HG03066 (cell line): ENCODE data around the gene IRAK1.

Experiments
- ATAC-seq: cut with Tn5 transposase; IDR thresholded peaks from one replicate; pipeline ENCODE4 v1.9.1; 2021; ENCODE audit warnings: low read depth; ENCODE audit not compliant: unreplicated experiment

IRAK1 gene

GRCh38 chrX:154022108-154022507, 2.4 kb upstream of the IRAK1 start:
- no peak for ATAC-seq

- no peak for ATAC-seq
Measured at GRCh38 chrX:154021131-154021611, 1.5 kb upstream of the IRAK1 start.

- no peak for ATAC-seq
Measured at GRCh38 chrX:154020536-154021115, 924 bp upstream of the IRAK1 start.

- ATAC-seq, result peak; percentile 16
Measured at GRCh38 chrX:154019061-154019621, 561 bp downstream of the IRAK1 start.

GRCh38 chrX:154018518-154019060, 1.1 kb downstream of the IRAK1 start:
- no peak for ATAC-seq

- no peak for ATAC-seq
Measured at GRCh38 chrX:154017766-154018517, 1.8 kb downstream of the IRAK1 start.

- no peak for ATAC-seq
Measured at GRCh38 chrX:154016366-154017076, 3.2 kb downstream of the IRAK1 start.

- ATAC-seq, result no peak
Measured at GRCh38 chrX:154015581-154016264, 4.0 kb downstream of the IRAK1 start.

GRCh38 chrX:154014429-154015380, 5.0 kb downstream of the IRAK1 start:
- ATAC-seq, result no peak

- ATAC-seq, result no peak
Measured at GRCh38 chrX:154013614-154014360, 5.9 kb downstream of the IRAK1 start.

- no peak for ATAC-seq
Measured at GRCh38 chrX:154013001-154013421, 6.7 kb downstream of the IRAK1 start.

GRCh38 chrX:154012336-154012991, 7.2 kb downstream of the IRAK1 start:
- ATAC-seq, result no peak

- no peak for ATAC-seq
Measured at GRCh38 chrX:154011376-154012335, 8.0 kb downstream of the IRAK1 start.

- ATAC-seq, result no peak
Measured at GRCh38 chrX:154010330-154011087, 9.2 kb downstream of the IRAK1 start.

- ATAC-seq, result peak; percentile 38
Measured at GRCh38 chrX:154008521-154008920, 11.2 kb downstream of the IRAK1 start.

- no peak for ATAC-seq
Measured at GRCh38 chrX:154006947-154007346, 12.8 kb downstream of the IRAK1 start.
